ACC112 (cell line): ENCODE data around the gene GRIA4.

Experiments used
- H2AFZ ChIP-seq: fragments of 200-600 bp; sonication (generic); one replicate; pipeline ENCODE4 v1.6.0; 2017; ENCODE audit warnings: antibody characterized with exemption, low read length; ENCODE audit not compliant: unreplicated experiment
- H3K27ac ChIP-seq: fragments of 200-600 bp; sonication (generic); 2 replicates; pipeline ENCODE4 v1.5.1; 2014; ENCODE audit warnings: low read depth, mild to moderate bottlenecking, antibody characterized with exemption, low read length, moderate library complexity
- H3K27me3 ChIP-seq: fragments of 200-600 bp; sonication (generic); 2 replicates; pipeline ENCODE4 v1.6.1; 2014; ENCODE audit warnings: mild to moderate bottlenecking, antibody characterized with exemption, low read length, moderate library complexity, mixed read lengths; ENCODE audit not compliant: insufficient read depth
- H3K36me3 ChIP-seq: fragments of 200-600 bp; sonication (generic); 2 replicates; pipeline ENCODE4 v1.6.1; 2016; ENCODE audit warnings: mild to moderate bottlenecking, antibody characterized with exemption, low read length, moderate library complexity, mixed read lengths; ENCODE audit not compliant: insufficient read depth
- H3K4me1 ChIP-seq: fragments of 200-600 bp; sonication (generic); one replicate; pipeline ENCODE4 v1.6.1; 2016; ENCODE audit warnings: low read length, mixed read lengths; ENCODE audit not compliant: insufficient read depth, unreplicated experiment, control insufficient read depth
- H3K4me3 ChIP-seq: fragments of 200-600 bp; sonication (generic); 2 replicates; pipeline ENCODE4 v1.5.1; 2014; ENCODE audit warnings: mild to moderate bottlenecking, low read depth, low read length
- H3K79me2 ChIP-seq: fragments of 200-600 bp; sonication (generic); one replicate; pipeline ENCODE4 v1.6.0; 2016; ENCODE audit warnings: low read length; ENCODE audit not compliant: control insufficient read depth, unreplicated experiment, insufficient read depth

The GRIA4 gene

GRCh38 chr11:105718641-105719040 lies 108.8 kb downstream of the GRIA4 start:
- Histone ChIP-seq H3K4me1 (peaks cover 13% of the 10 kb centered on the region), H3K79me2 (no peaks in the 10 kb centered on the region), H3K36me3 (no peaks in the 10 kb centered on the region), H2AFZ (peak overlapping the region; percentile 70), H3K27ac (peak overlapping the region; percentile 78; the same call in 1 of the 2 replicates), H3K27me3 (peaks cover 3% of the 10 kb centered on the region; the same call in 1 of the 2 replicates), H3K4me3 (peak overlapping the region; percentile 44)

- Histone ChIP-seq H3K79me2 (no peaks in the 10 kb centered on the region), H3K4me1 (peaks cover 13% of the 10 kb centered on the region), H3K36me3 (no peaks in the 10 kb centered on the region), H2AFZ (peak overlapping the region; percentile 70), H3K27ac (peak overlapping the region; percentile 78), H3K27me3 (peaks cover 5% of the 10 kb centered on the region; the same call in 1 of the 2 replicates), H3K4me3 (peak overlapping the region; percentile 44)
Measured at GRCh38 chr11:105719073-105719822, 109.4 kb downstream of the GRIA4 start.

GRCh38 chr11:105720096-105720495 lies 110.2 kb downstream of the GRIA4 start:
- H3K4me3 ChIP-seq = peak overlapping the region; percentile 44
- H2AFZ ChIP-seq = no peak overlapping the region
- peaks cover 13% of the 10 kb centered on the region for H3K4me1 ChIP-seq
- peak overlapping the region; percentile 78 for H3K27ac ChIP-seq
- no peaks in the 10 kb centered on the region for H3K79me2 ChIP-seq
- H3K27me3 ChIP-seq = peaks cover 5% of the 10 kb centered on the region; the same call in 1 of the 2 replicates
- H3K36me3 ChIP-seq = no peaks in the 10 kb centered on the region

GRCh38 chr11:105723269-105723668 lies 113.4 kb downstream of the GRIA4 start:
- Histone ChIP-seq H2AFZ (no peak overlapping the region), H3K4me3 (no peak overlapping the region), H3K79me2 (no peaks in the 10 kb centered on the region), H3K36me3 (no peaks in the 10 kb centered on the region), H3K27ac (no peak overlapping the region), H3K4me1 (peaks cover 13% of the 10 kb centered on the region), H3K27me3 (peaks cover 5% of the 10 kb centered on the region; the same call in 1 of the 2 replicates)

- no peaks in the 10 kb centered on the region for H3K79me2 ChIP-seq
- H3K36me3 ChIP-seq = no peaks in the 10 kb centered on the region
- H3K4me1 ChIP-seq = no peaks in the 10 kb centered on the region
- H2AFZ ChIP-seq = no peak overlapping the region
- H3K27ac ChIP-seq = no peak overlapping the region
- H3K4me3 ChIP-seq = no peak overlapping the region
- H3K27me3 ChIP-seq = no peaks in the 10 kb centered on the region
Measured at GRCh38 chr11:105732611-105733010, 122.7 kb downstream of the GRIA4 start.

GRCh38 chr11:105734426-105734825 lies 124.6 kb downstream of the GRIA4 start:
- no peaks in the 10 kb centered on the region for H3K36me3 ChIP-seq
- H2AFZ ChIP-seq = no peak overlapping the region
- no peaks in the 10 kb centered on the region for H3K27me3 ChIP-seq

GRCh38 chr11:105738251-105738650 lies 128.4 kb downstream of the GRIA4 start:
- H3K36me3 ChIP-seq = no peaks in the 10 kb centered on the region
- H2AFZ ChIP-seq = no peak overlapping the region
- H3K4me1 ChIP-seq = no peaks in the 10 kb centered on the region
- no peaks in the 10 kb centered on the region for H3K27me3 ChIP-seq
- H3K79me2 ChIP-seq = no peaks in the 10 kb centered on the region
- H3K4me3 ChIP-seq = no peak overlapping the region
- no peak overlapping the region for H3K27ac ChIP-seq

More at GRCh38 chr11:105734426-105734825, 124.6 kb downstream of the GRIA4 start:
- Histone ChIP-seq H3K4me1 (no peaks in the 10 kb centered on the region), H3K27ac (no peak overlapping the region), H3K79me2 (no peaks in the 10 kb centered on the region), H3K4me3 (no peak overlapping the region)

GRCh38 chr11:105738986-105739795 lies 129.3 kb downstream of the GRIA4 start:
- no peak overlapping the region for H2AFZ ChIP-seq
- no peaks in the 10 kb centered on the region for H3K36me3 ChIP-seq
- H3K4me3 ChIP-seq = no peak overlapping the region
- H3K79me2 ChIP-seq = no peaks in the 10 kb centered on the region
- no peaks in the 10 kb centered on the region for H3K4me1 ChIP-seq
- H3K27me3 ChIP-seq = 0 out of 2 replicates have a peak, but pooled peaks cover 8% of the 10 kb centered on the region
- no peak overlapping the region for H3K27ac ChIP-seq

GRCh38 chr11:105740164-105740903 lies 130.5 kb downstream of the GRIA4 start:
- no peaks in the 10 kb centered on the region for H3K79me2 ChIP-seq
- H3K27me3 ChIP-seq = peaks cover 13% of the 10 kb centered on the region; the same call in 1 of the 2 replicates
- no peaks in the 10 kb centered on the region for H3K36me3 ChIP-seq
- no peak overlapping the region for H2AFZ ChIP-seq
- H3K27ac ChIP-seq = no peak overlapping the region
- H3K4me1 ChIP-seq = no peaks in the 10 kb centered on the region
- H3K4me3 ChIP-seq = no peak overlapping the region

GRCh38 chr11:105741488-105742020 lies 131.7 kb downstream of the GRIA4 start:
- H3K27me3 ChIP-seq = peaks cover 16% of the 10 kb centered on the region; the same call in 1 of the 2 replicates
- H3K27ac ChIP-seq = no peak overlapping the region
- H3K79me2 ChIP-seq = no peaks in the 10 kb centered on the region
- H2AFZ ChIP-seq = no peak overlapping the region
- H3K4me3 ChIP-seq = no peak overlapping the region
- no peaks in the 10 kb centered on the region for H3K4me1 ChIP-seq
- H3K36me3 ChIP-seq = no peaks in the 10 kb centered on the region
